ENCODE results near the gene SREBF2.

DNA sequence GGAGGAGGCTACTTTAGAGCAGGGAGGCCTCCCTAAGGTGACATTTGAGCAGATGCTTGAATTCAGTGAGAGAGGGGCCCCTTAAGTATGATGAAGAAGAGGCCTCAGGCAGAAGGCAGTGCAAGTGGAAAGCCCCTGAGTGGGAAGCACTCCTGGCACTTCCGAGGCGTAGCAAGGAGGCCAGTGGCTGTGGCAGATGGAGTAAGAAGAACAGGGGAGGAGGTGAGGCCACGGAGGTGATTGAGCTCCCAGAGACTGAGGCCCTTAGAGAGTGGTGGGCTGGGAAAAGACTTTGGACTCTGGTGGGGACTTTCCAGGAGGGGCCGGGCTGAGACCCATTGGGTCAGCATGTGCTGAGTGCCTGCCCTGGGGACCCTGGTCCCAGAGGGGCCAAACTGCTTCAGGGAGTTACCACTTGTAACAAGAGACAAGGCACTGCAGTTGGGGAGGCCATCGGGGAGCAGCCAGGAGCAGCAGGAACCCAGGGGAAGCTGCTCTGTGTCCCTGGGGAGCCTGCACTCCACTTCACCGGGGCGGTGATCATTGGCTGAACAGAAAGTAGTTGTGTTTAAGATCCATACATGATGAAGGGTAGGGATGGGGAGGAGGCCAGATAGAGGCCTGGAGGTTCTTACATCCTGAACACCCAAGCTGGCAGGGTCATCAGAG, 116.5 kb downstream of the SREBF2 start:
- TF ChIP-seq, protein P1, sequence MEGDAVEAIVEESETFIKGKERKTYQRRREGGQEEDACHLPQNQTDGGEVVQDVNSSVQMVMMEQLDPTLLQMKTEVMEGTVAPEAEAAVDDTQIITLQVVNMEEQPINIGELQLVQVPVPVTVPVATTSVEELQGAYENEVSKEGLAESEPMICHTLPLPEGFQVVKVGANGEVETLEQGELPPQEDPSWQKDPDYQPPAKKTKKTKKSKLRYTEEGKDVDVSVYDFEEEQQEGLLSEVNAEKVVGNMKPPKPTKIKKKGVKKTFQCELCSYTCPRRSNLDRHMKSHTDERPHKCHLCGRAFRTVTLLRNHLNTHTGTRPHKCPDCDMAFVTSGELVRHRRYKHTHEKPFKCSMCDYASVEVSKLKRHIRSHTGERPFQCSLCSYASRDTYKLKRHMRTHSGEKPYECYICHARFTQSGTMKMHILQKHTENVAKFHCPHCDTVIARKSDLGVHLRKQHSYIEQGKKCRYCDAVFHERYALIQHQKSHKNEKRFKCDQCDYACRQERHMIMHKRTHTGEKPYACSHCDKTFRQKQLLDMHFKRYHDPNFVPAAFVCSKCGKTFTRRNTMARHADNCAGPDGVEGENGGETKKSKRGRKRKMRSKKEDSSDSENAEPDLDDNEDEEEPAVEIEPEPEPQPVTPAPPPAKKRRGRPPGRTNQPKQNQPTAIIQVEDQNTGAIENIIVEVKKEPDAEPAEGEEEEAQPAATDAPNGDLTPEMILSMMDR (IDR thresholded peaks at IDR 0.05), result no peak
- TF ChIP-seq POLR2A (IDR thresholded peaks at IDR 0.05), result no peak
- no peak for TF ChIP-seq POLR2AphosphoS5 (IDR thresholded peaks at IDR 0.05)

Measured in upper lobe of left lung (tissue), 4 donors.